Activated naive CD8-positive, alpha-beta T cell treated with anti-CD3 and anti-CD28 coated beads for 36 hours (primary cell): Measurements from ENCODE around the gene DDIT4. TPM values are rescaled to one million over a fixed set of nuclear protein-coding genes. Genes with fewer than 3 reads are reported as not detected.

Experiments used
- DNase-seq: peaks from one replicate; pipeline ENCODE4 v3.0.0; 2021
- H3K27ac Mint-ChIP-seq: one replicate; pipeline ENCODE4 v1.8.0; 2022; ENCODE audit warnings: mild to moderate bottlenecking, moderate library complexity, mixed read lengths
- H3K27me3 Mint-ChIP-seq: one replicate; pipeline ENCODE4 v1.8.0; 2022; ENCODE audit warnings: mild to moderate bottlenecking, mixed read lengths
- H3K36me3 Mint-ChIP-seq: one replicate; pipeline ENCODE4 v1.8.0; 2021; ENCODE audit warnings: mild to moderate bottlenecking, mixed read lengths
- H3K4me1 Mint-ChIP-seq: one replicate; pipeline ENCODE4 v1.8.0; 2021; ENCODE audit warnings: mixed read lengths
- H3K4me3 Mint-ChIP-seq: one replicate; pipeline ENCODE4 v1.8.0; 2022; ENCODE audit warnings: mild to moderate bottlenecking, moderate library complexity, mixed read lengths
- H3K9me3 Mint-ChIP-seq: one replicate; pipeline ENCODE4 v1.8.0; 2022; ENCODE audit warnings: mixed read lengths
- total RNA-seq, 2 experiments: library from RNA; stranded (reverse); gene quantifications; one replicate each; pipeline ENCODE4 v1.2.3, GENCODE V29; 2021

Gene DDIT4
- total RNA-seq, 2 experiments from 2014 or later: 422 to 424 TPM

- peaks cover 2% of the 10 kb centered on the region for H3K36me3 Mint-ChIP-seq
- no peaks in the 10 kb centered on the region for H3K9me3 Mint-ChIP-seq
- peak overlapping the region; percentile 85 for H3K27ac Mint-ChIP-seq
- H3K4me3 Mint-ChIP-seq: no peak overlapping the region
- H3K27me3 Mint-ChIP-seq: no peaks in the 10 kb centered on the region
- DNase-seq: no peak
- H3K4me1 Mint-ChIP-seq: peaks cover 59% of the 10 kb centered on the region
Observed at GRCh38 chr10:72309290-72310240, 35.8 kb downstream of the DDIT4 start.

GRCh38 chr10:72310241-72310633 lies 36.5 kb downstream of the DDIT4 start:
- no peak for DNase-seq
- Mint-ChIP-seq H3K36me3 (peaks cover 2% of the 10 kb centered on the region), H3K4me3 (no peak overlapping the region), H3K27ac (peak overlapping the region; percentile 81), H3K4me1 (peaks cover 60% of the 10 kb centered on the region), H3K9me3 (no peaks in the 10 kb centered on the region), H3K27me3 (no peaks in the 10 kb centered on the region)

GRCh38 chr10:72310636-72311035 lies 36.9 kb downstream of the DDIT4 start:
- Mint-ChIP-seq H3K4me1 (peaks cover 60% of the 10 kb centered on the region), H3K36me3 (peaks cover 3% of the 10 kb centered on the region), H3K27me3 (no peaks in the 10 kb centered on the region), H3K9me3 (no peaks in the 10 kb centered on the region), H3K27ac (peak overlapping the region; percentile 66), H3K4me3 (no peak overlapping the region)
- DNase-seq: no peak

- Mint-ChIP-seq H3K4me1 (peaks cover 65% of the 10 kb centered on the region), H3K4me3 (no peak overlapping the region)
Observed at GRCh38 chr10:72311667-72312066, 37.9 kb downstream of the DDIT4 start.

GRCh38 chr10:72312865-72313391 lies 39.2 kb downstream of the DDIT4 start:
- no peak overlapping the region for H3K27ac Mint-ChIP-seq

More at GRCh38 chr10:72311667-72312066, 37.9 kb downstream of the DDIT4 start:
- H3K9me3 Mint-ChIP-seq: no peaks in the 10 kb centered on the region
- no peaks in the 10 kb centered on the region for H3K27me3 Mint-ChIP-seq
- DNase-seq: no peak
- H3K36me3 Mint-ChIP-seq: peaks cover 9% of the 10 kb centered on the region
- H3K27ac Mint-ChIP-seq: no peak overlapping the region

GRCh38 chr10:72314263-72314662 lies 40.5 kb downstream of the DDIT4 start:
- peak overlapping the region; percentile 60 for H3K27ac Mint-ChIP-seq
- H3K36me3 Mint-ChIP-seq: peaks cover 16% of the 10 kb centered on the region
- no peaks in the 10 kb centered on the region for H3K9me3 Mint-ChIP-seq
- DNase-seq: no peak
- H3K27me3 Mint-ChIP-seq: no peaks in the 10 kb centered on the region
- no peak overlapping the region for H3K4me3 Mint-ChIP-seq
- H3K4me1 Mint-ChIP-seq: peaks cover 63% of the 10 kb centered on the region

More at GRCh38 chr10:72312865-72313391, 39.2 kb downstream of the DDIT4 start:
- H3K4me1 Mint-ChIP-seq: peaks cover 65% of the 10 kb centered on the region
- no peak for DNase-seq
- peaks cover 12% of the 10 kb centered on the region for H3K36me3 Mint-ChIP-seq
- H3K4me3 Mint-ChIP-seq: no peak overlapping the region
- H3K9me3 Mint-ChIP-seq: no peaks in the 10 kb centered on the region
- H3K27me3 Mint-ChIP-seq: no peaks in the 10 kb centered on the region

GRCh38 chr10:72315054-72315453 lies 41.3 kb downstream of the DDIT4 start:
- Mint-ChIP-seq H3K9me3 (no peaks in the 10 kb centered on the region), H3K36me3 (peaks cover 15% of the 10 kb centered on the region), H3K27me3 (no peaks in the 10 kb centered on the region), H3K4me1 (peaks cover 56% of the 10 kb centered on the region), H3K27ac (no peak overlapping the region), H3K4me3 (no peak overlapping the region)
- no peak for DNase-seq

- Mint-ChIP-seq H3K9me3 (no peaks in the 10 kb centered on the region), H3K4me3 (no peak overlapping the region), H3K36me3 (peaks cover 17% of the 10 kb centered on the region), H3K27me3 (no peaks in the 10 kb centered on the region), H3K4me1 (peaks cover 55% of the 10 kb centered on the region), H3K27ac (peak overlapping the region; percentile 90)
- DNase-seq: no peak
Observed at GRCh38 chr10:72315611-72316385, 42.1 kb downstream of the DDIT4 start.

- Mint-ChIP-seq H3K36me3 (peaks cover 17% of the 10 kb centered on the region), H3K27ac (peak overlapping the region; percentile 90), H3K9me3 (no peaks in the 10 kb centered on the region), H3K4me1 (peaks cover 58% of the 10 kb centered on the region), H3K27me3 (no peaks in the 10 kb centered on the region), H3K4me3 (no peak overlapping the region)
- no peak for DNase-seq
Observed at GRCh38 chr10:72316386-72316700, 42.6 kb downstream of the DDIT4 start.

- peak overlapping the region; percentile 12 for H3K4me3 Mint-ChIP-seq
- peaks cover 17% of the 10 kb centered on the region for H3K36me3 Mint-ChIP-seq
- DNase-seq: peak; percentile 50
- no peaks in the 10 kb centered on the region for H3K27me3 Mint-ChIP-seq
- H3K4me1 Mint-ChIP-seq: peaks cover 60% of the 10 kb centered on the region
- H3K27ac Mint-ChIP-seq: peak overlapping the region; percentile 90
- H3K9me3 Mint-ChIP-seq: no peaks in the 10 kb centered on the region
Observed at GRCh38 chr10:72316748-72317435, 43.2 kb downstream of the DDIT4 start.

- Mint-ChIP-seq H3K36me3 (peaks cover 17% of the 10 kb centered on the region), H3K9me3 (no peaks in the 10 kb centered on the region), H3K4me3 (peak overlapping the region; percentile 80), H3K4me1 (peaks cover 73% of the 10 kb centered on the region), H3K27ac (peak overlapping the region; percentile 93), H3K27me3 (no peaks in the 10 kb centered on the region)
- no peak for DNase-seq
Observed at GRCh38 chr10:72318418-72319262, 44.9 kb downstream of the DDIT4 start.

GRCh38 chr10:72319416-72320254 lies 45.9 kb downstream of the DDIT4 start:
- H3K4me1 Mint-ChIP-seq: peaks cover 76% of the 10 kb centered on the region
- H3K4me3 Mint-ChIP-seq: peak overlapping the region; percentile 86
- peak; percentile 92 for DNase-seq
- H3K27ac Mint-ChIP-seq: peak overlapping the region; percentile 100
- H3K27me3 Mint-ChIP-seq: no peaks in the 10 kb centered on the region
- H3K9me3 Mint-ChIP-seq: no peaks in the 10 kb centered on the region
- H3K36me3 Mint-ChIP-seq: peaks cover 19% of the 10 kb centered on the region

- Mint-ChIP-seq H3K4me1 (peaks cover 66% of the 10 kb centered on the region), H3K27me3 (no peaks in the 10 kb centered on the region), H3K36me3 (peaks cover 20% of the 10 kb centered on the region), H3K27ac (peak overlapping the region; percentile 100), H3K4me3 (peak overlapping the region; percentile 86), H3K9me3 (no peaks in the 10 kb centered on the region)
- peak; percentile 83 for DNase-seq
Observed at GRCh38 chr10:72320676-72321247, 47.0 kb downstream of the DDIT4 start.
